ENCODE results near the gene SPTBN5.

GRCh38 chr15:41934843-41935242 is 41.0 kb upstream of the SPTBN5 start:
- TF ChIP-seq POLR2A (IDR thresholded peaks at IDR 0.05; ENCODE audit: low read length) (no peak), GATA1 (IDR thresholded peaks at IDR 0.05; ENCODE audit: low read depth, low read length) (no peak)

All from erythroblast (primary cell).